Measurements from ENCODE around the gene PRKN.

DNA sequence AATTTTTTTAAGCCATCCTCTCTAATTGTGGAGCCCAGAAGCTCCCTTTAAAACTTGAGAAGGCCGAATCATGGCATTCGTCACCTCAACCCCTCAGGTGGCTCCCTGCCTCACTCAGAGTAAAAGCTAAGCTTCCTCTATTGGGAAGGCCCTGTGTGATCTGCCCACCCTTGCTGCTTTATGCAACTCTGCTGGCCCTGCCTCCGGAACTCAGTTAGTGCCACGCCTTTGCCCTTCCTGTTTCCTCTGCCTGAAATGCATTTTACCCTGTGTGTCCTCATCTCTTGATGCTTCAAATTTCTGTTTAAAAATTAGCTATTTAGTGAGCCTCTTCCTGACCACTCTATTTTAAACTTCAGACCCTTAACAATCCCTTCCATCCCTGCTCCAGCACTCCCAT is 5.9 kb upstream of the PRKN start:
- TF ChIP-seq, protein P1, sequence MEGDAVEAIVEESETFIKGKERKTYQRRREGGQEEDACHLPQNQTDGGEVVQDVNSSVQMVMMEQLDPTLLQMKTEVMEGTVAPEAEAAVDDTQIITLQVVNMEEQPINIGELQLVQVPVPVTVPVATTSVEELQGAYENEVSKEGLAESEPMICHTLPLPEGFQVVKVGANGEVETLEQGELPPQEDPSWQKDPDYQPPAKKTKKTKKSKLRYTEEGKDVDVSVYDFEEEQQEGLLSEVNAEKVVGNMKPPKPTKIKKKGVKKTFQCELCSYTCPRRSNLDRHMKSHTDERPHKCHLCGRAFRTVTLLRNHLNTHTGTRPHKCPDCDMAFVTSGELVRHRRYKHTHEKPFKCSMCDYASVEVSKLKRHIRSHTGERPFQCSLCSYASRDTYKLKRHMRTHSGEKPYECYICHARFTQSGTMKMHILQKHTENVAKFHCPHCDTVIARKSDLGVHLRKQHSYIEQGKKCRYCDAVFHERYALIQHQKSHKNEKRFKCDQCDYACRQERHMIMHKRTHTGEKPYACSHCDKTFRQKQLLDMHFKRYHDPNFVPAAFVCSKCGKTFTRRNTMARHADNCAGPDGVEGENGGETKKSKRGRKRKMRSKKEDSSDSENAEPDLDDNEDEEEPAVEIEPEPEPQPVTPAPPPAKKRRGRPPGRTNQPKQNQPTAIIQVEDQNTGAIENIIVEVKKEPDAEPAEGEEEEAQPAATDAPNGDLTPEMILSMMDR (tag by site-specific recombination; IDR thresholded peaks at IDR 0.05), result no peak
- TF ChIP-seq SALL2 (tag by site-specific recombination; IDR thresholded peaks at IDR 0.05; ENCODE audit: borderline replicate concordance), result no peak
- TF ChIP-seq, protein P2, sequence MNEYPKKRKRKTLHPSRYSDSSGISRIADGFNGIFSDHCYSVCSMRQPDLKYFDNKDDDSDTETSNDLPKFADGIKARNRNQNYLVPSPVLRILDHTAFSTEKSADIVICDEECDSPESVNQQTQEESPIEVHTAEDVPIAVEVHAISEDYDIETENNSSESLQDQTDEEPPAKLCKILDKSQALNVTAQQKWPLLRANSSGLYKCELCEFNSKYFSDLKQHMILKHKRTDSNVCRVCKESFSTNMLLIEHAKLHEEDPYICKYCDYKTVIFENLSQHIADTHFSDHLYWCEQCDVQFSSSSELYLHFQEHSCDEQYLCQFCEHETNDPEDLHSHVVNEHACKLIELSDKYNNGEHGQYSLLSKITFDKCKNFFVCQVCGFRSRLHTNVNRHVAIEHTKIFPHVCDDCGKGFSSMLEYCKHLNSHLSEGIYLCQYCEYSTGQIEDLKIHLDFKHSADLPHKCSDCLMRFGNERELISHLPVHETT (tag by site-specific recombination; IDR thresholded peaks at IDR 0.05), result no peak
